Lung (tissue), 12 donors: ENCODE data around the gene GFOD2. TPM values are rescaled to one million over a fixed set of nuclear protein-coding genes. Genes with fewer than 3 reads are reported as not detected.

ENCODE experiments used
- ATAC-seq: fragments of 200-7000 bp; cut with Tn5 transposase; one replicate; pipeline ENCODE4 v1.9.1; 2020; ENCODE audit warnings: moderate number of reproducible peaks; ENCODE audit not compliant: insufficient read depth, low FRiP score
- DNase-seq, 3 donors: peaks; one replicate each; pipeline ENCODE4 v3.0.0-alpha.2; 2013 to 2017
- H3K27ac ChIP-seq, 2 donors: one replicate each; pipeline ENCODE4 v1.5.1; 2013; ENCODE audit warnings: mild to moderate bottlenecking in 2 of 2, moderate library complexity in 2 of 2, control low read depth in 1 of 2, inconsistent platforms in 1 of 2, low read depth in 1 of 2, low read length in 1 of 2
- H3K27me3 ChIP-seq, 3 donors: one replicate each; pipeline ENCODE4 v1.5.1; 2013; ENCODE audit warnings: low read length in 2 of 3; ENCODE audit not compliant: control insufficient read depth in 3 of 3, insufficient read depth in 3 of 3
- H3K36me3 ChIP-seq, 4 donors: one replicate each; pipeline ENCODE4 v1.5.1; 2013; ENCODE audit warnings: low read length in 4 of 4, mild to moderate bottlenecking in 1 of 4, moderate library complexity in 1 of 4; ENCODE audit not compliant: control insufficient read depth in 4 of 4, insufficient read depth in 4 of 4
- H3K4me1 ChIP-seq, 5 donors: one replicate each; pipeline ENCODE4 v1.5.1; 2013; ENCODE audit warnings: low read length in 5 of 5, mild to moderate bottlenecking in 2 of 5, moderate library complexity in 1 of 5; ENCODE audit not compliant: control insufficient read depth in 5 of 5, insufficient read depth in 5 of 5
- H3K4me3 ChIP-seq: one replicate; pipeline ENCODE4 v1.5.1; 2013; ENCODE audit warnings: mild to moderate bottlenecking, control low read depth, moderate library complexity
- H3K9ac ChIP-seq, 2 donors: one replicate each; pipeline ENCODE4 v1.5.1; 2013; ENCODE audit warnings: low read length in 2 of 2, control low read depth in 1 of 2; ENCODE audit not compliant: insufficient read depth in 1 of 2
- H3K9me3 ChIP-seq, 4 donors: one replicate each; pipeline ENCODE4 v1.5.1; 2013; ENCODE audit warnings: low read length in 3 of 4, mild to moderate bottlenecking in 1 of 4, moderate library complexity in 1 of 4; ENCODE audit not compliant: control insufficient read depth in 4 of 4, insufficient read depth in 3 of 4
- WGBS, 2 donors: extraction: QIAGEN DNeasy Blood & Tissue Kit; methylation state at CpG; one replicate each; pipeline ENCODE4 v1.1.7; 2013; 5-methylcytosine and 5-hydroxymethylcytosine counted together
- polyA plus RNA-seq, 2 donors: library from polyadenylated mRNA; stranded (reverse); fragments of 200-250 nt; gene quantifications; one replicate each; pipeline ENCODE4 v1.2.1, GENCODE V29; 2013
- total RNA-seq, 2 donors: library from RNA; depleted of rRNA in 1 of 2; stranded (reverse); fragments of >200 nt in 1 of 2; gene quantifications; one replicate each; pipeline ENCODE4 v1.2.1, GENCODE V29; 2014 to 2021
- TF ChIP-seq, protein P1 (sequence below): IDR thresholded peaks from 2 replicates; pipeline ENCODE4 v1.5.1; 2012; ENCODE audit warnings: mild to moderate bottlenecking; ENCODE audit errors: control extremely low read depth, extremely low read depth
- donor health status: control.
- donor health status: control.
- donor health status: Bipolar disorder and iron deficiency.
- donor health status: healthy.
- donor health status: DM: yes; HTN: yes; CAD: no.

GFOD2 gene
- total and polyA plus RNA-seq, 4 donors: 10.1 to 26.3 (median 16.1) TPM

DNA sequence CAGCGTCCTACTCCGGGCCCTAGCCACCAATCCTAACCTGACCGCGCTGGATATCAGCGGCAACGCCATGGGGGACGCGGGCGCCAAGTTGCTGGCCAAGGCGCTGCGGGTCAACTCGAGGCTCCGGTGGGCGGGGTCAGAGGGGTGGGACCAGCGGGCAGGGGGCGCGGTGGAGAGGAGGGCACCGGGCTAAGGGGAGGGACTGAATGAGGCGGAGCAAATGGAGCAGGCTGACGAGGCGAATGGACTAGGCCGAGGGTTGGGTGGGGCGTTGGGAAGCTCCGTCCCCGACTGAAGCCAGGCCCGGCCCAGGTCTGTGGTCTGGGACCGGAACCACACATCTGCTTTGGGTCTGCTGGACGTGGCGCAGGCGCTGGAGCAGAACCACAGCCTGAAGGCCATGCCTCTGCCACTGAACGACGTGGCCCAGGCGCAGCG, 69.6 kb downstream of the GFOD2 start:
- Histone ChIP-seq H3K4me1 (peaks cover 0 to 9% (median 5%) of the 10 kb centered on the region in 5 donors), H3K4me3 (no peak overlapping the region)

DNA sequence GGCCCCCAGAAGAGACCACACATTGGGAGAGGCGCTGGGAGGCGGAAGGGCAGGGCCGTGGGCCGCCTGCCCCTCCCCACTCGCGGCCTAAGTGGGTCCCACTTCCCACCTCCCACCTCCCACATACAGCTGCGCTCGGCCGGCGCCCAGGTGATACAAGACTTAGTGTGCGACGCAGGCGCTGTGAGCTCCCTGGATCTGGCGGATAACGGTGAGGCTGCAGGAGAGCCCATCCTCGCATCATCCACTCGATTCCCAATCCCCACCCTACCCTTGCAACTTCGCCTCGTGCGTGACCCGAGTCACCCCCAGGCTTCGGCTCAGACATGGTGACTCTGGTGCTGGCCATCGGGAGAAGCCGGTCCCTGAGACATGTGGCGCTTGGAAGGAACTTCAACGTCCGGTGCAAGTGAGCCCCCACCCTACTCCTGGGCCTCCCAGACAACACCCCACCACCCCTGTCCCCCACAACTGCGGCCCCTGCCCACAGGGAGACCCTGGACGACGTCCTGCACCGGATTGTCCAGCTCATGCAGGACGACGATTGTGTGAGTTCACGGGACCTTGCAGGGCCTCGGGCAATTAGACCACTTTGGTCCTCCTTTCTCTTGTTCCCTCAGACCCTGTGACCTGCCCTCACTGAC, 70.2 kb downstream of the GFOD2 start:
- Histone ChIP-seq H3K4me1 (peaks cover 0 to 9% (median 5%) of the 10 kb centered on the region in 5 donors), H3K36me3 (no peaks in the 10 kb centered on the region), H3K27ac (no peak overlapping the region), H3K27me3 (peaks cover 0 to 57% (median 54%) of the 10 kb centered on the region in 3 donors), H3K9ac (no peak overlapping the region), H3K4me3 (no peak overlapping the region), H3K9me3 (no peaks in the 10 kb centered on the region)
- ATAC-seq (no peak), DNase-seq (peak in 1 of 3 donors; percentile 7)
- TF ChIP-seq, protein P1, sequence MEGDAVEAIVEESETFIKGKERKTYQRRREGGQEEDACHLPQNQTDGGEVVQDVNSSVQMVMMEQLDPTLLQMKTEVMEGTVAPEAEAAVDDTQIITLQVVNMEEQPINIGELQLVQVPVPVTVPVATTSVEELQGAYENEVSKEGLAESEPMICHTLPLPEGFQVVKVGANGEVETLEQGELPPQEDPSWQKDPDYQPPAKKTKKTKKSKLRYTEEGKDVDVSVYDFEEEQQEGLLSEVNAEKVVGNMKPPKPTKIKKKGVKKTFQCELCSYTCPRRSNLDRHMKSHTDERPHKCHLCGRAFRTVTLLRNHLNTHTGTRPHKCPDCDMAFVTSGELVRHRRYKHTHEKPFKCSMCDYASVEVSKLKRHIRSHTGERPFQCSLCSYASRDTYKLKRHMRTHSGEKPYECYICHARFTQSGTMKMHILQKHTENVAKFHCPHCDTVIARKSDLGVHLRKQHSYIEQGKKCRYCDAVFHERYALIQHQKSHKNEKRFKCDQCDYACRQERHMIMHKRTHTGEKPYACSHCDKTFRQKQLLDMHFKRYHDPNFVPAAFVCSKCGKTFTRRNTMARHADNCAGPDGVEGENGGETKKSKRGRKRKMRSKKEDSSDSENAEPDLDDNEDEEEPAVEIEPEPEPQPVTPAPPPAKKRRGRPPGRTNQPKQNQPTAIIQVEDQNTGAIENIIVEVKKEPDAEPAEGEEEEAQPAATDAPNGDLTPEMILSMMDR: no peak
- WGBS, 2 donors: 65 to 83% methylated on average over 35 of the region's 35 CpGs

More for the DNA sequence above, 69.6 kb downstream of the GFOD2 start:
- peaks cover 0 to 62% (median 49%) of the 10 kb centered on the region in 3 donors for H3K27me3 ChIP-seq
- DNase-seq (peak in 1 of 3 donors; percentile 17), ATAC-seq (no peak)
- no peak overlapping the region for H3K9ac ChIP-seq
- TF ChIP-seq, protein P1: no peak
- 54 to 79% methylated on average over 34 of the region's 34 CpGs for WGBS, 2 donors
- no peaks in the 10 kb centered on the region for H3K9me3 ChIP-seq
- no peaks in the 10 kb centered on the region for H3K36me3 ChIP-seq
- no peak overlapping the region for H3K27ac ChIP-seq

DNA sequence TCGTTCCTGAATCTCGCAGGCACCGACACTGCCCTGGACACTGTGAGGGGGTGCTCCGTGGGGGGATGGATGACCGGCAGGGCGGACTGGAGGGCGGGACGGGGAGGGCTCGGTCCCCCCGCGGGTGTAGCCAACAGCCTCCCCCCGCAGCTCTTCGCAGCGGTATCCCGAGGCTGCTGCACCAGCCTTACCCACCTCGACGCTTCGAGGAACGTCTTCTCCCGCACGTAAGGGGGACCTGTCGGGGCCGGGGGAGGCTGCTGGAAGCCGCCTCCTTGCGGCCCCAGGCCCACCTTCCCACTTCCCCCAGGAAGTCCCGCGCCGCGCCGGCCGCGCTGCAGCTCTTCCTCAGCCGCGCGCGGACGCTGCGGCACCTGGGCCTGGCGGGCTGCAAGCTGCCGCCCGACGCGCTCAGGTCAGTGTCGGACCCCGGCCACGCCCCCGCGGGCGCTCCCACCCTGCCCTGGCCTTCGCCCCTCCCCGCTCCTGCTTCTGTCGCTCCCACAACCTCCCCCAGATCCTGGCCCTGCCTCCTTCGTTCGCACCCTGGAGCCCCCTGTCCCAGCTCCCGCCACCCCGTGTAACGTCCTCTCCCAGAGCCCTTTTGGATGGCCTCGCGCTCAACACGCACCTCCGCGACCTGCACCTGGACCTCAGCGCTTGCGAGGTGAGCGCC, 70.9 kb downstream of the GFOD2 start:
- TF ChIP-seq, protein P1: no peak
- peaks cover 0 to 56% (median 56%) of the 10 kb centered on the region in 3 donors for H3K27me3 ChIP-seq
- no peak overlapping the region for H3K27ac ChIP-seq
- ATAC-seq (no peak), DNase-seq (peak in 1 of 3 donors; percentile 12)
- no peak overlapping the region for H3K9ac ChIP-seq
- H3K4me1 ChIP-seq: peaks cover 0 to 4% (median under 1%) of the 10 kb centered on the region in 5 donors
- 51 to 77% methylated on average over 56 to 65 of the region's 65 CpGs for WGBS, 2 donors
- H3K4me3 ChIP-seq: no peak overlapping the region
- no peaks in the 10 kb centered on the region for H3K36me3 ChIP-seq
- no peaks in the 10 kb centered on the region for H3K9me3 ChIP-seq
